Astrocyte (in vitro differentiated cells and primary cell): ENCODE measurements around the gene ANKUB1.

Source experiments
- EZH2 ChIP-seq: IDR thresholded peaks from 2 replicates; pipeline ENCODE4 v1.6.1; 2012; ENCODE audit warnings: mild to moderate bottlenecking, low read length, inconsistent platforms; ENCODE audit not compliant: insufficient read depth
- TF ChIP-seq, protein P1 (sequence below): IDR thresholded peaks from 2 replicates; pipeline ENCODE4 v1.5.1; 2011; ENCODE audit warnings: low read depth, mild to moderate bottlenecking, inconsistent platforms, low read length, moderate library complexity; ENCODE audit not compliant: insufficient read depth

DNA sequence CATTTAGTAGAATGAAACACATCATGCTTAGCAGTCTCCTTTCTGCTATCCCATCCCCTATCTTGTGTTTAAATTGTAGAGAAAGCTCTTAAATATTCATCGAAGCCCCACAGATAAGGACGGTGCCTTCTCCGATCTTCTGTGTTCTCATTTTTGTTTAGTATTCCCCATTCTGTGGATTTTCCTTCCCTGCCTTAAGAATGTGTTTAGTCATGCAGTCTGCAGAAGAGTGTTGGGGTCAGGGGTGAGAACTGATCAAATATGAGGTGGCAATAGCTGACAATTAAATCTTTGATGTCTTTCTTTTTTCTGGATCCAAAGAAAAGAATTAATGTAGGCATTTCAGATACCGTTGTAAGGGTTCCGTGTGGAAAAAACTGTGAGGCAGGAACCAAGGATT is 9.3 kb upstream of the ANKUB1 start:
- TF ChIP-seq, protein P1, sequence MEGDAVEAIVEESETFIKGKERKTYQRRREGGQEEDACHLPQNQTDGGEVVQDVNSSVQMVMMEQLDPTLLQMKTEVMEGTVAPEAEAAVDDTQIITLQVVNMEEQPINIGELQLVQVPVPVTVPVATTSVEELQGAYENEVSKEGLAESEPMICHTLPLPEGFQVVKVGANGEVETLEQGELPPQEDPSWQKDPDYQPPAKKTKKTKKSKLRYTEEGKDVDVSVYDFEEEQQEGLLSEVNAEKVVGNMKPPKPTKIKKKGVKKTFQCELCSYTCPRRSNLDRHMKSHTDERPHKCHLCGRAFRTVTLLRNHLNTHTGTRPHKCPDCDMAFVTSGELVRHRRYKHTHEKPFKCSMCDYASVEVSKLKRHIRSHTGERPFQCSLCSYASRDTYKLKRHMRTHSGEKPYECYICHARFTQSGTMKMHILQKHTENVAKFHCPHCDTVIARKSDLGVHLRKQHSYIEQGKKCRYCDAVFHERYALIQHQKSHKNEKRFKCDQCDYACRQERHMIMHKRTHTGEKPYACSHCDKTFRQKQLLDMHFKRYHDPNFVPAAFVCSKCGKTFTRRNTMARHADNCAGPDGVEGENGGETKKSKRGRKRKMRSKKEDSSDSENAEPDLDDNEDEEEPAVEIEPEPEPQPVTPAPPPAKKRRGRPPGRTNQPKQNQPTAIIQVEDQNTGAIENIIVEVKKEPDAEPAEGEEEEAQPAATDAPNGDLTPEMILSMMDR = no peak
- TF ChIP-seq EZH2 = no peak
